ENCODE measurements around the gene CARF.
"Not testable (repeated sequence)": the region's sequence is repeated elsewhere in the genome, so short reads cannot be mapped to it uniquely, and the experiment has no call there.

Gene CARF

GRCh38 chr2:202911512-202912341 is at the start of gene CARF, which contains the start of gene WDR12:
CARF (plus strand) TSS chr2:202912275; CDS start chr2:202941903, 29,628 bp downstream.
WDR12 (minus strand) TSS chr2:202911673; CDS start chr2:202911476, 197 bp downstream.
- DNase-seq (ENCODE audit: low spot score): peak; percentile 98

- DNase-seq (ENCODE audit: low spot score): peak; percentile 53
These were observed 41.4 kb upstream of the CARF start for GRCh38 chr2:202870431-202871299.

- peak; percentile 91 for DNase-seq (ENCODE audit: low spot score)
These were observed 40.6 kb upstream of the CARF start, which contains the start of gene ICA1L for GRCh38 chr2:202871300-202872141. ICA1L (minus strand) TSS chr2:202871766; CDS start chr2:202829009, 42,757 bp downstream.

- no peak for DNase-seq (ENCODE audit: low spot score)
These were observed 34.4 kb upstream of the CARF start for GRCh38 chr2:202877699-202878098.

- no peak for DNase-seq (ENCODE audit: low spot score)
These were observed 30.5 kb upstream of the CARF start for GRCh38 chr2:202881570-202881969.

- peak; percentile 8 for DNase-seq (ENCODE audit: low spot score)
These were observed 27.9 kb upstream of the CARF start for GRCh38 chr2:202883987-202884675.

GRCh38 chr2:202885190-202885589 is 26.9 kb upstream of the CARF start:
- DNase-seq (ENCODE audit: low spot score): no peak

- DNase-seq (ENCODE audit: low spot score): not testable (repeated sequence)
These were observed 6.6 kb upstream of the CARF start for GRCh38 chr2:202905507-202905906.

GRCh38 chr2:202908186-202908585 is 3.9 kb upstream of the CARF start:
- DNase-seq (ENCODE audit: low spot score): no peak

GRCh38 chr2:202909394-202910192 is 2.5 kb upstream of the CARF start:
- no peak for DNase-seq (ENCODE audit: low spot score)

- not testable (repeated sequence) for DNase-seq (ENCODE audit: low spot score)
These were observed 1.8 kb upstream of the CARF start for GRCh38 chr2:202910250-202910649.

- DNase-seq (ENCODE audit: low spot score): no peak
These were observed 1.4 kb upstream of the CARF start for GRCh38 chr2:202910698-202911097.

GRCh38 chr2:202911203-202911511 is 918 bp upstream of the CARF start:
- DNase-seq (ENCODE audit: low spot score): no peak

- not testable (repeated sequence) for DNase-seq (ENCODE audit: low spot score)
These were observed 497 bp downstream of the CARF start for GRCh38 chr2:202912342-202913201.

GRCh38 chr2:202918860-202919259 is 6.8 kb downstream of the CARF start:
- DNase-seq (ENCODE audit: low spot score): no peak

GRCh38 chr2:202932425-202933138 is 20.5 kb downstream of the CARF start:
- DNase-seq (ENCODE audit: low spot score): peak; percentile 56

GRCh38 chr2:202933139-202933510 is 21.1 kb downstream of the CARF start:
- DNase-seq (ENCODE audit: low spot score): peak; percentile 9

- no peak for DNase-seq (ENCODE audit: low spot score)
These were observed 21.9 kb downstream of the CARF start for GRCh38 chr2:202933958-202934357.

GRCh38 chr2:202934456-202934855 is 22.4 kb downstream of the CARF start:
- no peak for DNase-seq (ENCODE audit: low spot score)
